Upper lobe of right lung (tissue), 1 donor: Measurements from ENCODE around the gene KDM2A. TPM values are rescaled to one million over a fixed set of nuclear protein-coding genes. Genes with fewer than 3 reads are reported as not detected.

ENCODE experiments used
- ATAC-seq: fragments of 200-7000 bp; cut with Tn5 transposase; one replicate; pipeline ENCODE4 v1.9.1; 2020; ENCODE audit warnings: mild to moderate bottlenecking, moderate library complexity
- DNase-seq: peaks from one replicate; pipeline ENCODE4 v3.0.0-alpha.2; 2020
- H3K27ac ChIP-seq: fragments of 200-600 bp; one replicate; pipeline ENCODE4 v1.8.0; 2022
- H3K27me3 ChIP-seq: fragments of 200-600 bp; one replicate; pipeline ENCODE4 v1.8.0; 2022; ENCODE audit warnings: mild to moderate bottlenecking
- H3K36me3 ChIP-seq: fragments of 200-600 bp; one replicate; pipeline ENCODE4 v1.8.0; 2022
- H3K4me1 ChIP-seq: fragments of 200-600 bp; one replicate; pipeline ENCODE4 v1.8.0; 2022
- H3K4me3 ChIP-seq: fragments of 200-600 bp; one replicate; pipeline ENCODE4 v1.8.0; 2022; ENCODE audit warnings: mild to moderate bottlenecking
- H3K9me3 ChIP-seq: fragments of 200-600 bp; one replicate; pipeline ENCODE4 v1.8.0; 2022
- CTCF ChIP-seq: fragments of 200-600 bp; IDR thresholded peaks from one replicate; pipeline ENCODE4 v1.8.0; 2022; ENCODE audit warnings: antibody characterized with exemption
- intact Hi-C: fragments of 100-400 bp; cut with DNase I; formaldehyde crosslinking; loops from one replicate; pipeline ENCODE4 v1.11.0; 2022
- total RNA-seq: library from RNA; stranded (reverse); fragmentation: NEBNext Ultra II Directional; extraction: Animal tissue kit (Norgen Biotek cat#: 25700); gene quantifications from one replicate; pipeline ENCODE4 v1.2.1, GENCODE V29; 2021
- donor health status: DM: no; HTN: yes; CAD: no; lungs with severe emphysema.

Gene KDM2A
- total RNA-seq, 1 donor from 2014 or later, result 79.5 TPM

- Histone ChIP-seq H3K4me3 (peak overlapping the region; percentile 78), H3K9me3 (no peaks in the 10 kb centered on the region), H3K27me3 (no peaks in the 10 kb centered on the region), H3K27ac (peak overlapping the region; percentile 98), H3K36me3 (peaks cover 30% of the 10 kb centered on the region), H3K4me1 (peaks cover 37% of the 10 kb centered on the region)
- intact Hi-C loops, result no loop called here
- peak; percentile 83 for DNase-seq
- peak; percentile 49 for ATAC-seq
- TF ChIP-seq CTCF, result no peak
Observed at GRCh38 chr11:67240576-67241389, 121.7 kb downstream of the KDM2A start.

GRCh38 chr11:67242548-67242947, 123.5 kb downstream of the KDM2A start:
- Histone ChIP-seq H3K4me1 (peaks cover 37% of the 10 kb centered on the region), H3K27me3 (no peaks in the 10 kb centered on the region), H3K4me3 (no peak overlapping the region), H3K27ac (peak overlapping the region; percentile 20), H3K9me3 (no peaks in the 10 kb centered on the region), H3K36me3 (peaks cover 48% of the 10 kb centered on the region)
- intact Hi-C loops, result no loop called here
- DNase-seq (no peak), ATAC-seq (no peak)
- TF ChIP-seq CTCF, result no peak

- peak overlapping the region; percentile 20 for H3K27ac ChIP-seq
- peaks cover 53% of the 10 kb centered on the region for H3K36me3 ChIP-seq
- H3K4me1 ChIP-seq, result peaks cover 37% of the 10 kb centered on the region
Observed at GRCh38 chr11:67243051-67243450, 124.0 kb downstream of the KDM2A start.

GRCh38 chr11:67245046-67245445, 126.0 kb downstream of the KDM2A start:
- peaks cover 73% of the 10 kb centered on the region for H3K36me3 ChIP-seq

More at GRCh38 chr11:67243051-67243450, 124.0 kb downstream of the KDM2A start:
- no peaks in the 10 kb centered on the region for H3K27me3 ChIP-seq
- no peak for TF ChIP-seq CTCF
- ATAC-seq (no peak), DNase-seq (no peak)
- no peaks in the 10 kb centered on the region for H3K9me3 ChIP-seq
- no peak overlapping the region for H3K4me3 ChIP-seq
- intact Hi-C loops, result no loop called here

GRCh38 chr11:67247946-67248550, 129.0 kb downstream of the KDM2A start:
- H3K27me3 ChIP-seq, result no peaks in the 10 kb centered on the region
- no peak for ATAC-seq
- TF ChIP-seq CTCF, result no peak
- H3K4me1 ChIP-seq, result peaks cover 9% of the 10 kb centered on the region
- H3K27ac ChIP-seq, result peak overlapping the region; percentile 12
- peaks cover 100% of the 10 kb centered on the region for H3K36me3 ChIP-seq
- intact Hi-C loops, result no loop called here
- no peak overlapping the region for H3K4me3 ChIP-seq
- no peaks in the 10 kb centered on the region for H3K9me3 ChIP-seq
- DNase-seq, result no peak

More at GRCh38 chr11:67245046-67245445, 126.0 kb downstream of the KDM2A start:
- ATAC-seq, result no peak
- intact Hi-C loops, result no loop called here
- no peak for TF ChIP-seq CTCF
- H3K4me3 ChIP-seq, result no peak overlapping the region
- DNase-seq, result no peak
- no peak overlapping the region for H3K27ac ChIP-seq
- no peaks in the 10 kb centered on the region for H3K27me3 ChIP-seq
- peaks cover 26% of the 10 kb centered on the region for H3K4me1 ChIP-seq
- H3K9me3 ChIP-seq, result no peaks in the 10 kb centered on the region
